Liver (tissue), 3 donors: ENCODE results near the gene CFAP100.

ENCODE experiments used
- CTCF ChIP-seq: fragments of 150-350 bp; IDR thresholded peaks from 2 replicates; pipeline ENCODE4 v1.5.1; 2017; ENCODE audit warnings: improper control_type of control experiment, low read depth, low read length; ENCODE audit not compliant: missing input control
- JUND ChIP-seq, 2 donors: IDR thresholded peaks; 2 replicates each; pipeline ENCODE4 v1.6.1; 2016; ENCODE audit warnings: antibody characterized with exemption in 2 of 2
- RAD21 ChIP-seq, 2 donors: IDR thresholded peaks; 2 replicates each; pipeline ENCODE4 v1.6.1; 2016; ENCODE audit warnings: antibody characterized with exemption in 2 of 2, mild to moderate bottlenecking in 2 of 2
- donor health status: healthy.
- donor health status: healthy.

- no peak for TF ChIP-seq CTCF
- no peak for TF ChIP-seq RAD21 (IDR thresholded peaks at IDR 0.05)
- no peak for TF ChIP-seq JUND (IDR thresholded peaks at IDR 0.05)
Observed at GRCh38 chr3:126399351-126399735, 4.6 kb downstream of the CFAP100 start.
